Measurements from ENCODE around the gene RPL31. TPM values are rescaled to one million over a fixed set of nuclear protein-coding genes. Genes with fewer than 3 reads are reported as not detected.

The RPL31 gene
- total RNA-seq, 1 donor from 2014 or later, result 1,129 TPM

GRCh38 chr2:100990166-100990565, 11.9 kb upstream of the RPL31 start:
- H3K4me1 ChIP-seq (ENCODE audit: insufficient read depth, low read length), result no peaks in the 10 kb centered on the region
- H3K36me3 Mint-ChIP-seq (ENCODE audit: low read depth, unreplicated experiment), result peaks cover 11% of the 10 kb centered on the region
- DNase-seq (ENCODE audit: low read depth), result no peak
- H3K4me3 Mint-ChIP-seq (ENCODE audit: unreplicated experiment), result no peak overlapping the region
- no peaks in the 10 kb centered on the region for H3K27me3 Mint-ChIP-seq (ENCODE audit: low read depth, unreplicated experiment)
- peaks cover 1% of the 10 kb centered on the region for H4K20me1 ChIP-seq (ENCODE audit: insufficient read depth, low read length)
- no peak overlapping the region for H2AFZ ChIP-seq (ENCODE audit: low read depth, low read length)
- no peak overlapping the region for H3K4me3 ChIP-seq (ENCODE audit: insufficient read depth, low read depth, low read length)
- H3K27ac ChIP-seq (ENCODE audit: low read depth, low read length), result no peak overlapping the region
- TF ChIP-seq EZH2 (IDR thresholded peaks at IDR 0.05; ENCODE audit: insufficient read depth, low read length) (no peak), CTCF (IDR thresholded peaks at IDR 0.05; ENCODE audit: insufficient read depth, low read depth, low read length) (no peak)
- FAIRE-seq, result no peak
- H3K27me3 ChIP-seq (ENCODE audit: insufficient read depth, low read length), result no peaks in the 10 kb centered on the region
- H3K9ac ChIP-seq (ENCODE audit: low read length), result no peak overlapping the region
- H3K36me3 ChIP-seq (ENCODE audit: insufficient read depth, low read length), result no peaks in the 10 kb centered on the region
- H3K27ac Mint-ChIP-seq (ENCODE audit: unreplicated experiment), result no peak overlapping the region
- H3K79me2 ChIP-seq (ENCODE audit: insufficient read depth, low read length), result no peaks in the 10 kb centered on the region
- H3K9me3 ChIP-seq (ENCODE audit: insufficient read depth, low read depth, low read length), result no peaks in the 10 kb centered on the region
- H3K9me3 Mint-ChIP-seq (ENCODE audit: unreplicated experiment), result no peaks in the 10 kb centered on the region
- H3K4me2 ChIP-seq (ENCODE audit: low read length), result no peak overlapping the region
- peaks cover 6% of the 10 kb centered on the region for H3K4me1 Mint-ChIP-seq (ENCODE audit: low read depth, unreplicated experiment)

GRCh38 chr2:100990650-100991403, 11.3 kb upstream of the RPL31 start:
- TF ChIP-seq EZH2 (IDR thresholded peaks at IDR 0.05; ENCODE audit: insufficient read depth, low read length), result no peak
- TF ChIP-seq CTCF (IDR thresholded peaks at IDR 0.05; ENCODE audit: insufficient read depth, low read depth, low read length), result no peak
- H3K4me3 ChIP-seq (ENCODE audit: insufficient read depth, low read depth, low read length), result no peak overlapping the region
- DNase-seq (ENCODE audit: low read depth) (no peak), FAIRE-seq (no peak)
- no peak overlapping the region for H3K4me3 Mint-ChIP-seq (ENCODE audit: unreplicated experiment)
- H3K4me1 ChIP-seq (ENCODE audit: insufficient read depth, low read length), result no peaks in the 10 kb centered on the region
- H3K36me3 Mint-ChIP-seq (ENCODE audit: low read depth, unreplicated experiment), result peaks cover 11% of the 10 kb centered on the region
- no peaks in the 10 kb centered on the region for H3K27me3 Mint-ChIP-seq (ENCODE audit: low read depth, unreplicated experiment)
- no peaks in the 10 kb centered on the region for H3K79me2 ChIP-seq (ENCODE audit: insufficient read depth, low read length)
- H3K36me3 ChIP-seq (ENCODE audit: insufficient read depth, low read length), result no peaks in the 10 kb centered on the region
- no peak overlapping the region for H3K27ac ChIP-seq (ENCODE audit: low read depth, low read length)
- H3K9me3 ChIP-seq (ENCODE audit: insufficient read depth, low read depth, low read length), result no peaks in the 10 kb centered on the region
- H3K9ac ChIP-seq (ENCODE audit: low read length), result no peak overlapping the region
- H3K27ac Mint-ChIP-seq (ENCODE audit: unreplicated experiment), result no peak overlapping the region
- H3K9me3 Mint-ChIP-seq (ENCODE audit: unreplicated experiment), result no peaks in the 10 kb centered on the region
- no peak overlapping the region for H3K4me2 ChIP-seq (ENCODE audit: low read length)
- H3K4me1 Mint-ChIP-seq (ENCODE audit: low read depth, unreplicated experiment), result peaks cover 6% of the 10 kb centered on the region
- no peaks in the 10 kb centered on the region for H3K27me3 ChIP-seq (ENCODE audit: insufficient read depth, low read length)
- H4K20me1 ChIP-seq (ENCODE audit: insufficient read depth, low read length), result no peaks in the 10 kb centered on the region
- no peak overlapping the region for H2AFZ ChIP-seq (ENCODE audit: low read depth, low read length)

DNA sequence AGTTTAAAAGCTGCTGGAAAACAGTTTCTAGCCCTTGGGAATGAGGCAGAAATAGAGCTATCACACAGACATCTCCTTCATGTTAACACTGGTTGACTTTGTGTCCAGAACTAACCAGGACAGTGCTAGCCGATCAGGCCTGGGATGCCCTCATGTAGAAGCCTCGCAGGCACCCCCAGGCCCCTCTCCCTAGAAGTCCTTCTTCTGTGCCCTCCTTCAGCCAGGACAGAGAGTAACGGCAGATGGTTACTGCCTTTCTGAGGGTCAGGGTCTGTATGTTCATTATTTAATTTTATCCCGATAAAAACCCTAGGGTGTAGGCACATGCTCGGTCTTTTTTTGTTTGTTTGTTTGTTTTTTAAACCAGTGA, 10.7 kb upstream of the RPL31 start:
- Histone ChIP-seq H3K4me3 (ENCODE audit: insufficient read depth, low read depth, low read length) (no peak overlapping the region), H2AFZ (ENCODE audit: low read depth, low read length) (no peak overlapping the region), H3K4me2 (ENCODE audit: low read length) (no peak overlapping the region), H3K9ac (ENCODE audit: low read length) (no peak overlapping the region), H3K79me2 (ENCODE audit: insufficient read depth, low read length) (no peaks in the 10 kb centered on the region), H3K4me1 (ENCODE audit: insufficient read depth, low read length) (no peaks in the 10 kb centered on the region), H3K27ac (ENCODE audit: low read depth, low read length) (no peak overlapping the region), H3K27me3 (ENCODE audit: insufficient read depth, low read length) (no peaks in the 10 kb centered on the region), H3K36me3 (ENCODE audit: insufficient read depth, low read length) (no peaks in the 10 kb centered on the region), H3K9me3 (ENCODE audit: insufficient read depth, low read depth, low read length) (no peaks in the 10 kb centered on the region), H4K20me1 (ENCODE audit: insufficient read depth, low read length) (no peaks in the 10 kb centered on the region)
- DNase-seq (ENCODE audit: low read depth), result no peak
- no peak for FAIRE-seq
- Mint-ChIP-seq H3K36me3 (ENCODE audit: low read depth, unreplicated experiment) (peaks cover 11% of the 10 kb centered on the region), H3K4me3 (ENCODE audit: unreplicated experiment) (no peak overlapping the region), H3K27me3 (ENCODE audit: low read depth, unreplicated experiment) (no peaks in the 10 kb centered on the region), H3K27ac (ENCODE audit: unreplicated experiment) (no peak overlapping the region), H3K4me1 (ENCODE audit: low read depth, unreplicated experiment) (peaks cover 6% of the 10 kb centered on the region), H3K9me3 (ENCODE audit: unreplicated experiment) (no peaks in the 10 kb centered on the region)
- TF ChIP-seq CTCF (IDR thresholded peaks at IDR 0.05; ENCODE audit: insufficient read depth, low read depth, low read length), result no peak
- TF ChIP-seq EZH2 (IDR thresholded peaks at IDR 0.05; ENCODE audit: insufficient read depth, low read length), result no peak
